Neural cell (in vitro differentiated cells): ENCODE results near the gene MYOD1. TPM values are rescaled to one million over a fixed set of nuclear protein-coding genes. Genes with fewer than 3 reads are reported as not detected.

Experiments used
- H2AFZ ChIP-seq: fragments of 200-600, 300-800 bp; sonication (generic), shearing (Covaris generic); 2 replicates; pipeline ENCODE4 v1.6.0; 2014; ENCODE audit warnings: low read depth, mild to moderate bottlenecking, antibody characterized with exemption, low read length, moderate library complexity
- H3F3A ChIP-seq: fragments of 200-600 bp; shearing (Covaris generic); 2 replicates; pipeline ENCODE4 v1.6.1; 2016; ENCODE audit warnings: mild to moderate bottlenecking, moderate library complexity, mixed read lengths, antibody characterized with exemption, low read length; ENCODE audit not compliant: insufficient read depth, poor library complexity, severe bottlenecking
- H3K27ac ChIP-seq: fragments of 200-600, 300-800 bp; sonication (generic), shearing (Covaris generic); 2 replicates; pipeline ENCODE4 v1.5.1; 2014; ENCODE audit warnings: mild to moderate bottlenecking, low read length, moderate library complexity
- H3K27me3 ChIP-seq: fragments of 300-800, 200-600 bp; sonication (generic), shearing (Covaris generic); 2 replicates; pipeline ENCODE4 v1.6.0; 2014; ENCODE audit warnings: mild to moderate bottlenecking, low read depth, low read length, moderate library complexity; ENCODE audit not compliant: insufficient read depth
- H3K36me3 ChIP-seq: fragments of 300-800, 200-600 bp; sonication (generic), shearing (Covaris generic); 2 replicates; pipeline ENCODE4 v1.5.1; 2014; ENCODE audit warnings: mild to moderate bottlenecking, antibody characterized with exemption, low read length, moderate library complexity; ENCODE audit not compliant: insufficient read depth
- H3K4me2 ChIP-seq: fragments of 300-800, 200-600 bp; sonication (generic), shearing (Covaris generic); 2 replicates; pipeline ENCODE4 v1.6.0; 2014; ENCODE audit warnings: mild to moderate bottlenecking, low read length
- H3K4me3 ChIP-seq: fragments of 300-800, 200-600 bp; sonication (generic), shearing (Covaris generic); 2 replicates; pipeline ENCODE4 v1.5.1; 2014; ENCODE audit warnings: mild to moderate bottlenecking, low read length, moderate library complexity
- H3K79me2 ChIP-seq: fragments of 200-600 bp; shearing (Covaris generic); replicated peaks from 2 replicates; pipeline ENCODE4 v1.6.0; 2014; ENCODE audit warnings: mild to moderate bottlenecking, low read length, moderate library complexity; ENCODE audit not compliant: insufficient read depth
- H3K9ac ChIP-seq: fragments of 300-800, 200-600 bp; sonication (generic), shearing (Covaris generic); 2 replicates; pipeline ENCODE4 v1.6.1; 2016; ENCODE audit warnings: mild to moderate bottlenecking, low read length, mixed read lengths
- H3K9me2 ChIP-seq: fragments of 200-600 bp; shearing (Covaris generic); 2 replicates; pipeline ENCODE4 v1.6.1; 2016; ENCODE audit warnings: mild to moderate bottlenecking, low read length, mixed read lengths; ENCODE audit not compliant: insufficient read depth
- H3K9me3 ChIP-seq: fragments of 200-600, 300-800 bp; sonication (generic), shearing (Covaris generic); 2 replicates; pipeline ENCODE4 v1.6.1; 2016; ENCODE audit warnings: mild to moderate bottlenecking, mixed run types, low read length, moderate library complexity, mixed read lengths
- H4K20me1 ChIP-seq: fragments of 200-600 bp; shearing (Covaris generic); 2 replicates; pipeline ENCODE4 v1.6.1; 2016; ENCODE audit warnings: mild to moderate bottlenecking, mixed run types; ENCODE audit not compliant: insufficient read depth
- EP300 ChIP-seq: fragments of 450-650 bp; conservative IDR thresholded peaks from 2 replicates; pipeline ENCODE4 v1.6.1; 2014; ENCODE audit warnings: antibody characterized with exemption, mild to moderate bottlenecking, moderate library complexity; ENCODE audit not compliant: poor library complexity, severe bottlenecking
- EZH2 ChIP-seq: fragments of 200-600, 300-800 bp; shearing (Covaris generic), sonication (generic); IDR thresholded peaks from 2 replicates; pipeline ENCODE4 v1.6.1; 2014; ENCODE audit warnings: antibody characterized with exemption, low read length, borderline replicate concordance, mild to moderate bottlenecking; ENCODE audit not compliant: insufficient read depth, poor library complexity, severe bottlenecking
- MXI1 ChIP-seq: fragments of 450-650 bp; conservative IDR thresholded peaks from 2 replicates; pipeline ENCODE4 v1.6.1; 2014; ENCODE audit warnings: antibody characterized with exemption, mild to moderate bottlenecking; ENCODE audit not compliant: poor library complexity, severe bottlenecking
- POLR2AphosphoS5 ChIP-seq: IDR thresholded peaks from 2 replicates; pipeline ENCODE4 v1.6.1; 2012
- RAD21 ChIP-seq: fragments of 450-650 bp; conservative IDR thresholded peaks from 2 replicates; pipeline ENCODE4 v1.6.1; 2014; ENCODE audit warnings: antibody characterized with exemption, mild to moderate bottlenecking, moderate library complexity
- SMC3 ChIP-seq: fragments of 450-650 bp; conservative IDR thresholded peaks from 2 replicates; pipeline ENCODE4 v1.6.1; 2014; ENCODE audit warnings: antibody characterized with exemption, mild to moderate bottlenecking, moderate library complexity; ENCODE audit not compliant: poor library complexity
- TAF1 ChIP-seq: IDR thresholded peaks from 2 replicates; pipeline ENCODE4 v1.6.1; 2012; ENCODE audit warnings: low read depth
- polyA plus RNA-seq: library from polyadenylated mRNA; depleted of rRNA; stranded (reverse); fragments of >200 nt; gene quantifications from 2 replicates; pipeline ENCODE4 v1.2.3, GENCODE V29; 2014
- TF ChIP-seq, protein P1 (sequence below): IDR thresholded peaks from 2 replicates; pipeline ENCODE4 v1.6.1; 2012; ENCODE audit warnings: borderline replicate concordance
- TF ChIP-seq, protein P2 (sequence below): fragments of 450-650 bp; IDR thresholded peaks from 2 replicates; pipeline ENCODE4 v1.5.1; 2014; ENCODE audit warnings: antibody characterized with exemption, mild to moderate bottlenecking, moderate library complexity; ENCODE audit not compliant: poor library complexity, severe bottlenecking

Gene MYOD1
- polyA plus RNA-seq, 1 donor from 2014 or later, result not detected

DNA sequence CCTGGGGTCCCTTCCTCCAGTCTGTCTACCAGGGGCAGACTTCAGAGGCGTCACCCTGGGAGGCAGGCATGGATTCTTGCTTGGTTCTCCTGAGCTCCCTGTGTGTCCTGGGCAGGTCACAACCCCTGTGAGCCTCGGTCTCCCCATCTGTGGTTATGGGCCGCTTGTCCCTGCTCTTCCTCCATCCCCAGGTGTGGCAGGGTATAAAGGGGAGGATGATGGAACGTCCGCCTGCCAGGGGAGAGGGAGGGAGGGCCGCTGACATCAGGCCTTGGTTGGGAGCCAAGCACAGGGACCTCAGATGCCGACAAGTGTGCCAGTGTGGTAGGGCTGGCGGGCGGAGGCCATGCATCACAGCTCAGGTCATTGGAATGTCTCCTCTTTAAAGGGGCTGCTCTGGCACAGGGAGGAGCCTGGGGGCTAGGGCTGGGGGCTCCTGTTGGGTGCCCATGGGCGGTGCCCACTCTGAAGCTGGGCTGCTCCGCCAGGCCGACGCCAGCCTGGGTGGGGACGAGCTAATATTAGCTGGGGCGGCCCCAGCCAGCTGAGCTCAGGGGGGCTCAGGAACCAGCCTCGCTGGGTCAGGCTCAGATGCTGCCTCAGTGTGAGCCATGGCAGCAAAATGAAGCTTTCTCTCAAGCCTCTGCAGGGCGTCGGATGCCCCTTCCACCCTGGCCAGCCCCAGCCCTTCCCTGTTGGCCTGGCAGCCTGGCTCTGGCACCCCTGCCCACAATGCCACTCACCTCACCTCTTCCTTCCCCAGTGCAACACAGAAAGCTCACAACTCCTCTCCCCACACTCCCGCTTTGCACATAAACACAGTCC, 28.0 kb downstream of the MYOD1 start:
- no peak overlapping the region for H3K9ac ChIP-seq
- peaks cover 3% of the 10 kb centered on the region for H4K20me1 ChIP-seq
- TF ChIP-seq RAD21, result no peak
- no peak for TF ChIP-seq EZH2
- TF ChIP-seq, protein P1, sequence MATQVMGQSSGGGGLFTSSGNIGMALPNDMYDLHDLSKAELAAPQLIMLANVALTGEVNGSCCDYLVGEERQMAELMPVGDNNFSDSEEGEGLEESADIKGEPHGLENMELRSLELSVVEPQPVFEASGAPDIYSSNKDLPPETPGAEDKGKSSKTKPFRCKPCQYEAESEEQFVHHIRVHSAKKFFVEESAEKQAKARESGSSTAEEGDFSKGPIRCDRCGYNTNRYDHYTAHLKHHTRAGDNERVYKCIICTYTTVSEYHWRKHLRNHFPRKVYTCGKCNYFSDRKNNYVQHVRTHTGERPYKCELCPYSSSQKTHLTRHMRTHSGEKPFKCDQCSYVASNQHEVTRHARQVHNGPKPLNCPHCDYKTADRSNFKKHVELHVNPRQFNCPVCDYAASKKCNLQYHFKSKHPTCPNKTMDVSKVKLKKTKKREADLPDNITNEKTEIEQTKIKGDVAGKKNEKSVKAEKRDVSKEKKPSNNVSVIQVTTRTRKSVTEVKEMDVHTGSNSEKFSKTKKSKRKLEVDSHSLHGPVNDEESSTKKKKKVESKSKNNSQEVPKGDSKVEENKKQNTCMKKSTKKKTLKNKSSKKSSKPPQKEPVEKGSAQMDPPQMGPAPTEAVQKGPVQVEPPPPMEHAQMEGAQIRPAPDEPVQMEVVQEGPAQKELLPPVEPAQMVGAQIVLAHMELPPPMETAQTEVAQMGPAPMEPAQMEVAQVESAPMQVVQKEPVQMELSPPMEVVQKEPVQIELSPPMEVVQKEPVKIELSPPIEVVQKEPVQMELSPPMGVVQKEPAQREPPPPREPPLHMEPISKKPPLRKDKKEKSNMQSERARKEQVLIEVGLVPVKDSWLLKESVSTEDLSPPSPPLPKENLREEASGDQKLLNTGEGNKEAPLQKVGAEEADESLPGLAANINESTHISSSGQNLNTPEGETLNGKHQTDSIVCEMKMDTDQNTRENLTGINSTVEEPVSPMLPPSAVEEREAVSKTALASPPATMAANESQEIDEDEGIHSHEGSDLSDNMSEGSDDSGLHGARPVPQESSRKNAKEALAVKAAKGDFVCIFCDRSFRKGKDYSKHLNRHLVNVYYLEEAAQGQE, result no peak
- no peak for TF ChIP-seq SMC3
- TF ChIP-seq, protein P2, sequence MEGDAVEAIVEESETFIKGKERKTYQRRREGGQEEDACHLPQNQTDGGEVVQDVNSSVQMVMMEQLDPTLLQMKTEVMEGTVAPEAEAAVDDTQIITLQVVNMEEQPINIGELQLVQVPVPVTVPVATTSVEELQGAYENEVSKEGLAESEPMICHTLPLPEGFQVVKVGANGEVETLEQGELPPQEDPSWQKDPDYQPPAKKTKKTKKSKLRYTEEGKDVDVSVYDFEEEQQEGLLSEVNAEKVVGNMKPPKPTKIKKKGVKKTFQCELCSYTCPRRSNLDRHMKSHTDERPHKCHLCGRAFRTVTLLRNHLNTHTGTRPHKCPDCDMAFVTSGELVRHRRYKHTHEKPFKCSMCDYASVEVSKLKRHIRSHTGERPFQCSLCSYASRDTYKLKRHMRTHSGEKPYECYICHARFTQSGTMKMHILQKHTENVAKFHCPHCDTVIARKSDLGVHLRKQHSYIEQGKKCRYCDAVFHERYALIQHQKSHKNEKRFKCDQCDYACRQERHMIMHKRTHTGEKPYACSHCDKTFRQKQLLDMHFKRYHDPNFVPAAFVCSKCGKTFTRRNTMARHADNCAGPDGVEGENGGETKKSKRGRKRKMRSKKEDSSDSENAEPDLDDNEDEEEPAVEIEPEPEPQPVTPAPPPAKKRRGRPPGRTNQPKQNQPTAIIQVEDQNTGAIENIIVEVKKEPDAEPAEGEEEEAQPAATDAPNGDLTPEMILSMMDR, result no peak
- TF ChIP-seq MXI1, result no peak
- TF ChIP-seq TAF1, result no peak
- TF ChIP-seq EP300, result no peak
- TF ChIP-seq POLR2AphosphoS5, result no peak
- no peak overlapping the region for H3K27ac ChIP-seq
- H3K4me2 ChIP-seq, result no peak overlapping the region
- no peaks in the 10 kb centered on the region for H3K9me2 ChIP-seq
- no peaks in the 10 kb centered on the region for H3K9me3 ChIP-seq
- H2AFZ ChIP-seq, result no peak overlapping the region
- no peaks in the 10 kb centered on the region for H3K27me3 ChIP-seq
- H3K36me3 ChIP-seq, result no peaks in the 10 kb centered on the region
- no peaks in the 10 kb centered on the region for H3F3A ChIP-seq
- no peak overlapping the region for H3K4me3 ChIP-seq
- H3K79me2 ChIP-seq, result peaks cover 3% of the 10 kb centered on the region

DNA sequence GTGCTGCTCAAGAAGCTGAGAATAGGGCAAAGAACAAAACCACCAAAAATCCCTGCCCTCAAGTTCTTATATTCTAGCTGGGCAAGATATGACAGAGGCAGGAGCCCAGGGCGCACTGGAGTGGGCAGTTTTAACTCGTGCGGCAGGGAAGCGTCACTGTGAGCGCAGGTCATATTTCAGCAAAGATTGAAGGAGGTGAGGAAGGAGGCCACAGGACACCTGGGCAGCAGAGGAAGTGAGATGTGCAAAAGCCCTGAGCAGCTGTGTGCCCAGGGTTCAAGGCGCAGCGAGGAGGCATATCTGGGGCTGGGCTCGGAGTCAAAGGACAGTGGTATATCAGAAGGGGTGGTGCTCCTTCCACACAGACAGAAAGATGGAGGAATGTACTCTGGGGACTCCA, 28.7 kb downstream of the MYOD1 start:
- Histone ChIP-seq H3K9me3 (no peaks in the 10 kb centered on the region), H4K20me1 (peaks cover under 1% of the 10 kb centered on the region), H3K9me2 (no peaks in the 10 kb centered on the region), H3K27me3 (no peaks in the 10 kb centered on the region), H3K36me3 (no peaks in the 10 kb centered on the region), H3K27ac (no peak overlapping the region), H3F3A (no peaks in the 10 kb centered on the region), H3K4me3 (no peak overlapping the region), H3K9ac (no peak overlapping the region), H2AFZ (no peak overlapping the region), H3K4me2 (no peak overlapping the region), H3K79me2 (peaks cover 10% of the 10 kb centered on the region)
- TF ChIP-seq, protein P1, result no peak
- no peak for TF ChIP-seq POLR2AphosphoS5
- TF ChIP-seq MXI1, result no peak
- TF ChIP-seq RAD21, result no peak
- no peak for TF ChIP-seq EP300
- TF ChIP-seq SMC3, result no peak
- TF ChIP-seq TAF1, result no peak
- TF ChIP-seq EZH2, result no peak
